A549 (cell line): Measurements from ENCODE around the gene REXO5.

ENCODE experiments used
- BHLHE40 ChIP-seq: IDR thresholded peaks from 2 replicates; pipeline ENCODE4 v1.6.1; 2012; ENCODE audit warnings: low read depth, low read length, inconsistent platforms
- CTCF ChIP-seq: fragments of >200 bp; sonication (Bioruptor Twin); formaldehyde crosslinking; IDR thresholded peaks from 3 replicates; pipeline ENCODE4 v1.5.1; 2016
- EHF ChIP-seq: fragments of 250-450 bp; sonication (Bioruptor Pico); IDR thresholded peaks from 2 replicates; pipeline ENCODE4 v1.5.0; 2020; ENCODE audit warnings: mild to moderate bottlenecking
- EP300 ChIP-seq, 2 experiments: fragments of >200 bp; sonication (Bioruptor Twin); formaldehyde crosslinking; IDR thresholded peaks; 2 replicates in 1 of 2; 3 replicates in 1 of 2; pipeline ENCODE4 v1.6.1; 2016 to 2017
- HMGXB4 ChIP-seq: fragments of 250-450 bp; sonication (Bioruptor Pico); IDR thresholded peaks from 2 replicates; pipeline ENCODE4 v1.5.0; 2021; ENCODE audit warnings: mild to moderate bottlenecking, moderate library complexity, borderline replicate concordance
- HOXA7 ChIP-seq: fragments of 250-450 bp; sonication (Bioruptor Pico); IDR thresholded peaks from 2 replicates; pipeline ENCODE4 v1.5.0; 2020; ENCODE audit warnings: mild to moderate bottlenecking, moderate library complexity
- JUN ChIP-seq, 2 experiments: fragments of >200 bp; sonication (Bioruptor Twin); formaldehyde crosslinking; IDR thresholded peaks; 2 replicates in 1 of 2; 3 replicates in 1 of 2; pipeline ENCODE4 v1.6.1; 2016 to 2017
- TFCP2L1 ChIP-seq: fragments of 250-450 bp; sonication (Bioruptor Pico); IDR thresholded peaks from 2 replicates; pipeline ENCODE4 v1.5.0; 2021; ENCODE audit warnings: mild to moderate bottlenecking
- ZFP36 ChIP-seq: fragments of 450-650 bp; IDR thresholded peaks from 2 replicates; pipeline ENCODE4 v1.6.1; 2014; ENCODE audit warnings: borderline replicate concordance; ENCODE audit not compliant: partially characterized antibody

- no peak for TF ChIP-seq EP300 (IDR thresholded peaks at IDR 0.05)
- TF ChIP-seq TFCP2L1 = no peak
- TF ChIP-seq HOXA7 (CRISPR knock-in tag) = no peak
- no peak for TF ChIP-seq CTCF
- no peak for TF ChIP-seq ZFP36
- TF ChIP-seq BHLHE40 = no peak
- no peak for TF ChIP-seq EHF
- TF ChIP-seq HMGXB4 (CRISPR knock-in tag) = no peak
- TF ChIP-seq JUN (IDR thresholded peaks at IDR 0.05) = no peak
These were observed 47.8 kb downstream of the REXO5 start for GRCh38 chr16:20853981-20854620.
